ENCODE results near the gene CPNE4. TPM values are rescaled to one million over a fixed set of nuclear protein-coding genes. Genes with fewer than 3 reads are reported as not detected.

The CPNE4 gene
- total RNA-seq, 1 donor from 2014 or later = 0.41 TPM

DNA sequence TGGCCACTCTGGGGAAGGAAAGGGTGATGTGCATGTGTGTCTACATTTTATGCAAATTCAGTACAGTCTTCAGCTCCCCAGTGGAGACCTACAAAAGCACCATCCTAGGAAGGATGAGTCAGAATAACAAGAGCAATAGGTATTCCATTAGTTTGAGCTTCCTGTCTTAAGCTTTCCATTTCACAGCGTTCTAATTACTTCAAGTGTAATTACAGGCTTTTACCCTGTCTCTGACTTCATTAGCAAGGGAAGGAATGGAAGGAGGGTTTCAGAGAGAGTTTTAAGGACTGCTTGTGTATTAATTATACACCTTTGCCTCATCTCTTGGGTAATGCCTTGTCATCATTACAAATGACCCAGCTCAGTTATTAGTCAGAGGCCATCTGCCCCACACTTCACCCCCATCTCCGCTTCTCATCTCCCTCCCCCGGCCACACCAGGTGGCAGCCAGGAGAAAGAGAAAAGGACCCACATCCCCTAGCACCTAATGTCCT is 329.2 kb downstream of the CPNE4 start:
- no peak overlapping the region for H3K4me3 Mint-ChIP-seq (ENCODE audit: unreplicated experiment)
- no peak overlapping the region for H3K27ac Mint-ChIP-seq (ENCODE audit: unreplicated experiment)
- DNase-seq (ENCODE audit: low spot score) = no peak

DNA sequence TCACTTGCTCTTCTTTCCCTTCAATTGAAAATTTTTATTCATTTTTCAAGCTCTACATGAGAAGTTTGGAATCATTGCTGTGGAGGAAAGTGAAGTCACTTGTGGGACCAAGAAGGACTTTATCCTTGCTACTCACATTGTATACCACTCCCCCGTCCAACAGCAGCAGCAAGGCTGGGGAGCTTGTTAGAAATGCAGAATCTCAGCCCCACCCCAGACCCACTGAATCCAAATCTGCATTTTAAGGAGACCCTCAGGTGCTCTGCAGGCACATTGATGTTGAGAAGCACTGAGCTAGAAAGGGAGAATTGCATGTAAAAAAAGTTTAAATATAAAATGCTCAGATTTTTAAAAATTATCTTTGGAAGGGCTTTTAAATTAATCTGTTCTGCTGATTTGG is 329.7 kb downstream of the CPNE4 start:
- Mint-ChIP-seq H3K36me3 (ENCODE audit: low read depth, unreplicated experiment) (no peaks in the 10 kb centered on the region), H3K4me1 (ENCODE audit: unreplicated experiment) (no peaks in the 10 kb centered on the region), H3K9me3 (ENCODE audit: unreplicated experiment) (no peaks in the 10 kb centered on the region), H3K27ac (ENCODE audit: unreplicated experiment) (no peak overlapping the region), H3K27me3 (ENCODE audit: unreplicated experiment) (no peaks in the 10 kb centered on the region), H3K4me3 (ENCODE audit: unreplicated experiment) (no peak overlapping the region)
- TF ChIP-seq, protein P1, sequence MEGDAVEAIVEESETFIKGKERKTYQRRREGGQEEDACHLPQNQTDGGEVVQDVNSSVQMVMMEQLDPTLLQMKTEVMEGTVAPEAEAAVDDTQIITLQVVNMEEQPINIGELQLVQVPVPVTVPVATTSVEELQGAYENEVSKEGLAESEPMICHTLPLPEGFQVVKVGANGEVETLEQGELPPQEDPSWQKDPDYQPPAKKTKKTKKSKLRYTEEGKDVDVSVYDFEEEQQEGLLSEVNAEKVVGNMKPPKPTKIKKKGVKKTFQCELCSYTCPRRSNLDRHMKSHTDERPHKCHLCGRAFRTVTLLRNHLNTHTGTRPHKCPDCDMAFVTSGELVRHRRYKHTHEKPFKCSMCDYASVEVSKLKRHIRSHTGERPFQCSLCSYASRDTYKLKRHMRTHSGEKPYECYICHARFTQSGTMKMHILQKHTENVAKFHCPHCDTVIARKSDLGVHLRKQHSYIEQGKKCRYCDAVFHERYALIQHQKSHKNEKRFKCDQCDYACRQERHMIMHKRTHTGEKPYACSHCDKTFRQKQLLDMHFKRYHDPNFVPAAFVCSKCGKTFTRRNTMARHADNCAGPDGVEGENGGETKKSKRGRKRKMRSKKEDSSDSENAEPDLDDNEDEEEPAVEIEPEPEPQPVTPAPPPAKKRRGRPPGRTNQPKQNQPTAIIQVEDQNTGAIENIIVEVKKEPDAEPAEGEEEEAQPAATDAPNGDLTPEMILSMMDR (IDR thresholded peaks at IDR 0.05; ENCODE audit: unreplicated experiment) = no peak
- no peak for DNase-seq (ENCODE audit: low spot score)

More for the DNA sequence above, 329.2 kb downstream of the CPNE4 start:
- TF ChIP-seq, protein P1 (IDR thresholded peaks at IDR 0.05; ENCODE audit: unreplicated experiment) = no peak
- no peaks in the 10 kb centered on the region for H3K27me3 Mint-ChIP-seq (ENCODE audit: unreplicated experiment)
- no peaks in the 10 kb centered on the region for H3K9me3 Mint-ChIP-seq (ENCODE audit: unreplicated experiment)
- no peaks in the 10 kb centered on the region for H3K4me1 Mint-ChIP-seq (ENCODE audit: unreplicated experiment)
- no peaks in the 10 kb centered on the region for H3K36me3 Mint-ChIP-seq (ENCODE audit: low read depth, unreplicated experiment)

DNA sequence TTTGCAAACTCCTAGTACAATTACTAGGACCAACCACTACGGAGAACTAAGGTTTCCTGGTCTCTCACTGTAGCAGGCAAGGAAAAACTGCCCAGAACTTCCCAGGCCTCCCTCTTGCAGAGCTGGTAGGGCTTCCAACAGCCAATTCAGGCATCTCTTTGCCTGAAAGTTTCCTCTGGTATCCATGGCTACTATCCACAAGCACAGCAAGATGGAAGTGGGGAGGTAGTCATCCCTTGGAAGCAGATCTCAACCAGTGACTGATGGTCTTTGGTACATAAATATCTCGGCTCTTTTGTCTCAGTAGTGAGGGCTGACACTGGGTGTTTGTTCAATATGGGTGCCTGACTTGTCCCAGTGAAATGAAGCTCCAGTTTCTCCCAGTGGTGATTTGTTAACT is 330.7 kb downstream of the CPNE4 start:
- no peaks in the 10 kb centered on the region for H3K36me3 Mint-ChIP-seq (ENCODE audit: low read depth, unreplicated experiment)
- TF ChIP-seq, protein P1 (IDR thresholded peaks at IDR 0.05; ENCODE audit: unreplicated experiment) = no peak
- no peak overlapping the region for H3K4me3 Mint-ChIP-seq (ENCODE audit: unreplicated experiment)
- H3K9me3 Mint-ChIP-seq (ENCODE audit: unreplicated experiment) = no peaks in the 10 kb centered on the region
- H3K27ac Mint-ChIP-seq (ENCODE audit: unreplicated experiment) = no peak overlapping the region
- no peaks in the 10 kb centered on the region for H3K4me1 Mint-ChIP-seq (ENCODE audit: unreplicated experiment)
- DNase-seq (ENCODE audit: low spot score) = no peak
- no peaks in the 10 kb centered on the region for H3K27me3 Mint-ChIP-seq (ENCODE audit: unreplicated experiment)

GRCh38 chr3:131702146-131702545 is 332.7 kb downstream of the CPNE4 start:
- no peak for DNase-seq (ENCODE audit: low spot score)

DNA sequence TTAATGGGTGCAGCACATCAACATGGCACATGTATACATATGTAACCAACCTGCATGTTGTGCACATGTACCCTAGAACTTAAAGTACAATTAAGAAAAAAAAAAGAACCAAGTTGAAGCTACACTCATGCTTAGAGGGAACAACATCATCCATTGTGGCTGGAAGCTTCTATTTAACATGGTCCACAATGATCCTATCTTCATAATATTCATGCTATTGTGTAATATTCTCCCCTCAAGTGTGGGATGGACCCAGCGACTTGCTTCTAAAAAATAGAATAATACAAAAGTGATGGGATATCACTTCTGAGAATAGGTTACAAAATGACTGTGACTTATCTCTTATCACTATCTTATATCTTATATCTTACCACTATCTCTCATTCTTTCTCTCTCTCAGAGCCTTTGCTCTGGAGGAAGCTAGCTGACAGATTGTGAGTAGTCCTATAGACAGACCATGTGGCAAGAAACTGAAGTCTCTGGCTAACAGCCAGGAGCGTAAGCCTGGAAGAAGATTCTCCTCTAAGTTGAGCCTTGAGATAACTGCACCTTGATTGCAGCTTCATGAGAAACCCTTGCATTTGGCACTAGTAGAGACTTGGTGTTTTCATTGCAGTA is 333.6 kb downstream of the CPNE4 start:
- DNase-seq (ENCODE audit: low spot score) = no peak
- H3K4me1 Mint-ChIP-seq (ENCODE audit: unreplicated experiment) = no peaks in the 10 kb centered on the region
- H3K4me3 Mint-ChIP-seq (ENCODE audit: unreplicated experiment) = no peak overlapping the region
- TF ChIP-seq, protein P1 (IDR thresholded peaks at IDR 0.05; ENCODE audit: unreplicated experiment) = no peak
- H3K27ac Mint-ChIP-seq (ENCODE audit: unreplicated experiment) = no peak overlapping the region
- H3K36me3 Mint-ChIP-seq (ENCODE audit: low read depth, unreplicated experiment) = no peaks in the 10 kb centered on the region
- H3K27me3 Mint-ChIP-seq (ENCODE audit: unreplicated experiment) = no peaks in the 10 kb centered on the region
- no peaks in the 10 kb centered on the region for H3K9me3 Mint-ChIP-seq (ENCODE audit: unreplicated experiment)

More at GRCh38 chr3:131702146-131702545, 332.7 kb downstream of the CPNE4 start:
- H3K27ac Mint-ChIP-seq (ENCODE audit: unreplicated experiment) = no peak overlapping the region
- no peaks in the 10 kb centered on the region for H3K36me3 Mint-ChIP-seq (ENCODE audit: low read depth, unreplicated experiment)
- H3K4me1 Mint-ChIP-seq (ENCODE audit: unreplicated experiment) = no peaks in the 10 kb centered on the region
- H3K9me3 Mint-ChIP-seq (ENCODE audit: unreplicated experiment) = no peaks in the 10 kb centered on the region
- H3K4me3 Mint-ChIP-seq (ENCODE audit: unreplicated experiment) = no peak overlapping the region
- TF ChIP-seq, protein P1 (IDR thresholded peaks at IDR 0.05; ENCODE audit: unreplicated experiment) = no peak
- H3K27me3 Mint-ChIP-seq (ENCODE audit: unreplicated experiment) = no peaks in the 10 kb centered on the region

Measured in endothelial cell (in vitro differentiated cells).